ENCODE measurements around the gene GGA2.
"Not testable (repeated sequence)": the region's sequence is repeated elsewhere in the genome, so short reads cannot be mapped to it uniquely, and the experiment has no call there.

The GGA2 gene

DNA sequence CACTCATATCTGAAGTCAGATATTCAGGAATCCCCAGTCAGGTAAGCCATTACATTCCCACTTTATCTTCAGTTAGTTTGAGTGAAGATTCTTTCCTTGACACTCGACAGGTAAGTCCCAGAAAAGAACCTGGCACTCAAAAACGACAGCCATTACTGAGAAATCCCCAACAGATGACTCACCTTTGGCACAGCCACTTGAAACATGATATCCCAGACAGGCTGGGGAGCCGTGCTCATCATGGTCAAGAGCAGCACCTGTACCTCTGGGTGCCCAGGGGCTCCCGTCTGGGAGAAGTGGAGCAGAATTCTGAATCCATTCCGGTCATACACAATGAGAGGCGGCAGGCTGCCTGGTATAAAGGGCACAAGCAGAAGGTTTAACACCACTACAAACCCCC lies 40.5 kb downstream of the GGA2 start:
- ATAC-seq (replicated peaks; ENCODE audit: extremely low read depth, poor library complexity, severe bottlenecking) (no peak), DNase-seq (ENCODE audit: low spot score in 2 of 2) (no peak)
- Mint-ChIP-seq H3K4me3 (no peak overlapping the region), H3K36me3 (ENCODE audit: insufficient read depth) (peaks cover 71% of the 10 kb centered on the region), H3K27ac (ENCODE audit: low read depth) (no peak overlapping the region), H3K27me3 (no peaks in the 10 kb centered on the region), H3K4me1 (peaks cover under 1% of the 10 kb centered on the region), H3K9me3 (no peaks in the 10 kb centered on the region)

DNA sequence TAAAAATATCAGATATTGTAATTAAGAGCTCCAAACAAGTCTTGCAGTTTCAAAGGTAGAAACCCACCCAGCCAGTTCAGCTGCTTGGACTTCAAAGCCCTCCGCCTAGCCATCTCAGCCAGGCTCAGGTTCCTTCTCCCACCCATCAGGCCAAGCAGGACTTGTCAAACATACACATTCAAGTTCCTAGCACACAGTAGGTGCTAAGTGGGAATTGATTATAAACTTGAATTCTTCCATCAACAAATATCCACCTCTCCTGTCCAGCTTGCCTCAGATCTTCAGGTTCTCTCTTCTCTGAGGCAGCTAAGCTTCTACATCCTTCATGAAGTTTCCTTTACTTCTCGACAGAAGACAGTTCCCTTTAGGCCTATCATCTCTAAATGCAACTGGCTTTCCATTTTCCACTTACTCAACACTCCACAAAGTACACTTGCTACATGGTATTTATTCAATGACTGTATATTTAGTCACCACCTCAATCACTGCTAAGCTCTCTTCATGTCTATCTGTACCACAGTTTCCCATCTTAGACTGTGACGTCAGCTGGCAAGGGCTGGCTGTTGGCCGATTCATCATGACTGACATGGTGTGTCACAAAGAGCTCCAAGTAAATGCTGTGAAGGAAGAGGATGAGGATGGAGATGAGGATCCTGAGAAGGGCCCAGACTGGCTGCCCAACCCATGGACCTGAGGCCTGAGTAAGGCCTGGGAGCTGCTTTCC lies 44.0 kb downstream of the GGA2 start:
- peaks cover 63% of the 10 kb centered on the region for H3K36me3 Mint-ChIP-seq (ENCODE audit: insufficient read depth)
- no peak for DNase-seq (ENCODE audit: low spot score in 2 of 2)
- H3K27me3 Mint-ChIP-seq: no peaks in the 10 kb centered on the region
- no peak overlapping the region for H3K27ac Mint-ChIP-seq (ENCODE audit: low read depth)
- H3K4me3 Mint-ChIP-seq: no peak overlapping the region
- ATAC-seq (replicated peaks; ENCODE audit: extremely low read depth, poor library complexity, severe bottlenecking): no peak
- H3K4me1 Mint-ChIP-seq: peaks cover 5% of the 10 kb centered on the region
- H3K9me3 Mint-ChIP-seq: no peaks in the 10 kb centered on the region

DNA sequence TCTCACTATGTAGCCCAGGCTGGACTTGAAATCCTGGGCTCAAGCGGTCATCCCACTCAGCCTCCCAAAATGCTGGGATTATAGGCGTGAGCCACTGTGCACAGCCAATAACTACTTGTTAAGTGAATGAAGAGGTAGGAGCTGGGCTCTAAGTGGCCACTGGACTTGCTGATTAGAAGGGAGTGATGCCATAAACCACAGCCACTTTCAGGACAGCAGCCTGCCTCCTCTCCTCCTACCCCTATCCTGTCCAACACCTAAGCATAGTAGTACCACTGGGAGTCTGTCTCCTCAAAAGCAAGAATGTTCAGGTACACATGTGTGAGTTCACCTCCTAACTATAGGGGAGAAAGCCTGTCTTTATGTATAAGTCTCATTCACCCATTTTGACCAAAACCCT lies 45.1 kb downstream of the GGA2 start:
- H3K36me3 Mint-ChIP-seq (ENCODE audit: insufficient read depth): peaks cover 58% of the 10 kb centered on the region
- ATAC-seq (replicated peaks; ENCODE audit: extremely low read depth, poor library complexity, severe bottlenecking): no peak

DNA sequence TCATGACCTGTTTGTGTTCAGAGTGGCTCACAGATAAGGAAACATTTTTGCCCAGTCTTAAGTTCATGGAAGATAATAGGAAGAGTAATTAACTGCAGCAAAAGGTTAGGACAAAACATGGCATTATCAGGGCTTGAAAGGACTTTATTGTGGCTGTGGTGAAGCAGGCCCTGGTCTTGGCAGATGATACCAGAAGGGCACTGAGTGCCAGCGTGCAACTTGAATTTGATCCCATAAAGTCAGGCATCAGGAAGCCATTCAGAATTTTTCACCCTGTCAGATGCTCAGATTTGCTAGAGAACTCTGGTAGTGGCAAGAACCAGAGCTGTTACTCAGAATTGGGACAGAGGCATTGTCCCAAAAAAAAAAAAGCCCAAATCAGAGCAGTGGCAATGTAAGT lies 46.1 kb downstream of the GGA2 start:
- DNase-seq (ENCODE audit: low spot score in 2 of 2) (no peak), ATAC-seq (replicated peaks; ENCODE audit: extremely low read depth, poor library complexity, severe bottlenecking) (no peak)
- peaks cover 5% of the 10 kb centered on the region for H3K4me1 Mint-ChIP-seq
- no peaks in the 10 kb centered on the region for H3K9me3 Mint-ChIP-seq
- peak overlapping the region; percentile 4 for H3K27ac Mint-ChIP-seq (ENCODE audit: low read depth)
- peaks cover 52% of the 10 kb centered on the region for H3K36me3 Mint-ChIP-seq (ENCODE audit: insufficient read depth)
- H3K4me3 Mint-ChIP-seq: no peak overlapping the region
- H3K27me3 Mint-ChIP-seq: no peaks in the 10 kb centered on the region

More for the DNA sequence above, 45.1 kb downstream of the GGA2 start:
- no peaks in the 10 kb centered on the region for H3K9me3 Mint-ChIP-seq
- H3K27ac Mint-ChIP-seq (ENCODE audit: low read depth): no peak overlapping the region
- peaks cover 5% of the 10 kb centered on the region for H3K4me1 Mint-ChIP-seq
- H3K27me3 Mint-ChIP-seq: no peaks in the 10 kb centered on the region
- DNase-seq (ENCODE audit: low spot score in 2 of 2): no peak
- no peak overlapping the region for H3K4me3 Mint-ChIP-seq

DNA sequence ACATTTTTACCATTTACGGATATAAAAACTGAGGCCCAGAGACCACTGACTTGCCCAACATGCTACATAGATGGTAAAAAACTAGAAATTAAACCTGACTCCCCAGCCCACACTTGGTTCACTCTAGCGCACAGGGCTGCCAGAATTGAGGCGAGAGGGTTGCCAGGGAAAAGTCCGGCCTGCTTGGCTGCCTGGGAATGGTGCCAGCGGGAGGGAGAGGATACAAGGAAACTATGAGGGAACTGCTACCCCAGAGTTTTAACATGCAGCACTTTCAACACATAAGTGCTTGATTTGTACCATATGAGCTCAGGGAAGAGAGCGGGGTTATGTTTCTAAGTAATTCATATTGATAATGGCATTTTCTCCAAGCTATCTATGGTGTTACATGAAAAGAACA lies 47.3 kb downstream of the GGA2 start:
- H3K4me3 Mint-ChIP-seq; ATAC-seq (replicated peaks; ENCODE audit: extremely low read depth, poor library complexity, severe bottlenecking): not testable (repeated sequence)
- H3K36me3 Mint-ChIP-seq (ENCODE audit: insufficient read depth): peaks cover 42% of the 10 kb centered on the region

DNA sequence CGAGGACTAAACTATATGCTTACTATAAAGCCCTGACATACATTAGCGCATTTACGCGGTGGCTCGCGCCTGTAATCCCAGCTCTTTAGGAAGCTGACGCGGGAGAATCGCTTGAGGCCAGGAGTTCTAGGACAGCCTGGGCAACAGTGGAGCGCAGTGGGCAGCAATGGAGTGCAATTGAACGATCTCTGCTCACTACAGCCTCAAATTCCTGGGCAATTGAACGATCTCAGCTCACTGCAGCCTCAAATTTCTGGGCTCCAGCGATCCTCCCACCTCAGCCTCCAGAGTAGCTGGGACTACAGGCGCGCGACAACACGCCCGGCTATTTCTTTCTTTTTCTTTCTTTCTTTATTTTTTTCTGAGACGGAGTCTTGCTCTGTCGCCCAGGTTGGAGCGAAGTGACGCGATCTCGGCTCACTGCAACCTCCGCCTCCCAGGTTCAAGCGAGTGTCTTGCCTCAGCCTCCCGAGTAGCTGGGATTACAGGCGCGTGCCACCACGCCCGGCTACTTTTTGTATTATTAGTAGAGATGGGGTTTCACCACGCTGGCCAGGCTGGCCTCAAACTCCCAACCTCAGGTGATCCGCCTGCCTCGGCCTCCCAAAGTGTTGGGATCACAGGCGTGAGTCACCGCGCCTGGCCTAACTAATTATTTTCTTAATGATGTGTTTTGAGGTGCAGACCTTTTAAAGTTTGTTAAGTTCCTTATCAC lies 56.8 kb downstream of the GGA2 start:
- peak overlapping the region; percentile 92 for H3K27ac Mint-ChIP-seq (ENCODE audit: low read depth)
- peak overlapping the region; percentile 88 for H3K4me3 Mint-ChIP-seq
- DNase-seq (ENCODE audit: low spot score in 2 of 2) (no peak), ATAC-seq (replicated peaks; ENCODE audit: extremely low read depth, poor library complexity, severe bottlenecking) (no peak)
- peaks cover 15% of the 10 kb centered on the region for H3K36me3 Mint-ChIP-seq (ENCODE audit: insufficient read depth)
- peaks cover 34% of the 10 kb centered on the region for H3K4me1 Mint-ChIP-seq
- no peaks in the 10 kb centered on the region for H3K9me3 Mint-ChIP-seq
- H3K27me3 Mint-ChIP-seq: no peaks in the 10 kb centered on the region

More for the DNA sequence above, 47.3 kb downstream of the GGA2 start:
- not testable (repeated sequence) for H3K4me1 Mint-ChIP-seq; H3K9me3 Mint-ChIP-seq; H3K27me3 Mint-ChIP-seq; DNase-seq (ENCODE audit: low spot score in 2 of 2); H3K27ac Mint-ChIP-seq (ENCODE audit: low read depth)

DNA sequence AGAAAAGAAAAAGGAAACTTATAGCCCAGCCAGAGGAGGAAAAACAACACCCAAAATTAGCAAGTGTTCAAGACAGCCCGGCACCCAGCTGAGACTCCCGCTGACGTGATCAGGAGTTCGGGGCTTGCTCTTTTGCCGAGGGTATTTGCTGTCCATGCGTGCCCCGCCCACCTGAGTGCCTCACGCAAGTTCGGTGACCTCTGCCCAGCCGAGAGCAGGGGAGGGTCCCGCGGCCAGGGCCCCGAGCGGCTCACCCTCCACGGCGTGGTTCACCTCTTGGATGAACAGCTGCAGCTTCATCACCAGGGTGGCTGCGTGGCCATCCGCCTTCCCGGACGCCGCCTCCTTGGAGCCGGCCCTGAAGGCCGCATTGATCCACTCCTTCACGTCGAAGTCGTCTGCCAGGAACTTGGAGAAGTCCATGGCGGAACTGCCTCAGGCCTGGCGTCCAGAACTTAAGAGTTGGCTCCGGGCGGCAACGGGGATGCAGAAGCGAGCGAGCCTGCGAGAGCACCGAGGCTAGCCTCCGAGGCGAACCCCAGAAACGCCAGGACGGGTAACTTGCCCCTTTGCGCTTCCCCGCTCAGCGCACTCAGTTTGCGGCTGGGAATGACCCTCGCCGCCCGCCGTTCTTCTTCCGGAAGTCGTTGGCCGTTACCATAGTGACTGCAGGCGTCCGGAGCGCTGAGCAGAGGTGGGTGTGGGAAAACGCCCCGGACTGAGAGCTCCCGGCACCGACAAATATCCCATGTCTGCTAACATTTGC lies 57.5 kb downstream of the GGA2 start, which contains the start of gene COG7:
TSS of gene COG7 (minus strand) at position 618 of the 766 bp plus-strand sequence. CDS start at position 423, 195 bp downstream.
- no peaks in the 10 kb centered on the region for H3K9me3 Mint-ChIP-seq
- peak within 1 kb of the TSS; percentile 88 for H3K4me3 Mint-ChIP-seq
- peak; percentile 89 for ATAC-seq (replicated peaks; ENCODE audit: extremely low read depth, poor library complexity, severe bottlenecking)
- peak within 1 kb of the TSS; percentile 92 for H3K27ac Mint-ChIP-seq (ENCODE audit: low read depth)
- peaks cover 15% of the 10 kb centered on the region for H3K36me3 Mint-ChIP-seq (ENCODE audit: insufficient read depth)
- no peaks in the 10 kb centered on the region for H3K27me3 Mint-ChIP-seq
- peaks cover 40% of the 10 kb centered on the region for H3K4me1 Mint-ChIP-seq
- peak; percentile 69 to 76 for DNase-seq (ENCODE audit: low spot score in 2 of 2)

DNA sequence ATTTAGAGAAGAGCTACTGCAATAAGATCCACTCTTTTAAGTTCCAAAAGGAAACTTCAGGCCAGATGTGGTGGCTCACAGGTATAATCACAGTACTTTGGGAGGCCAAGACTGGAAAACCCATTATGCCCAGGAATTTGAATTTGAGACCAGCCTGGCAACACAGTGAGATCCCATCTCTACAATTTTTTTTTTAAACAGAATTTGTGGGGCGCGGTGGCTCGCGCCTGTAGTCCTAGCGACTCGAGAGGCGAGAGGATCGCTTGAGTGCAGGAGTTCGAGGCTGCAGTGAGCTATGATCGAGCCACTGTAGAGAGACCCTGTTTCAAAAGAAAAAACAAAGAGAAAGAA lies 58.1 kb downstream of the GGA2 start:
- Mint-ChIP-seq H3K4me3 (peak overlapping the region; percentile 88), H3K27me3 (no peaks in the 10 kb centered on the region), H3K36me3 (ENCODE audit: insufficient read depth) (peaks cover 15% of the 10 kb centered on the region), H3K4me1 (peaks cover 40% of the 10 kb centered on the region), H3K27ac (ENCODE audit: low read depth) (peak overlapping the region; percentile 92), H3K9me3 (no peaks in the 10 kb centered on the region)
- DNase-seq (ENCODE audit: low spot score in 2 of 2) (no peak), ATAC-seq (replicated peaks; ENCODE audit: extremely low read depth, poor library complexity, severe bottlenecking) (no peak)

DNA sequence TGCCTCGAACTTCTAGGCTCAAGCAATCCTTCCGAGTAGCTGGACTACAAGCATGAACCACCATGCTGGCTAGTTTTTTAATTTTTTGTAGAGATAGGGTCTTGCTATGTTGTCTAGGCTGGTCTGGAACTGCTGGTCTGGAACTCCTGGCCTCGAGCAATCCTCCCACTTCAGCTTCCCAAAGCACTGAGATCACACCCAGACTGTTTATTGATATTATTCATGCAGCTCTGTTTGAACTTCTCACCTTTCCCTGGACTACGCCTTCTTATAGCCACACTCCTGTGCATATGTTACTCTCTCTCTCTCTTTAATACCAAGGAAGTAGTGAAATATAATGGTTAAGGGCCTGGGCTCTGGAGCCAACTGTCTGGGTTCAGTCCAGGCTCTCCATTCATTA lies 61.9 kb downstream of the GGA2 start:
- H3K4me1 Mint-ChIP-seq: peaks cover 45% of the 10 kb centered on the region
- no peak overlapping the region for H3K4me3 Mint-ChIP-seq
- H3K36me3 Mint-ChIP-seq (ENCODE audit: insufficient read depth): peaks cover 39% of the 10 kb centered on the region
- no peak for DNase-seq (ENCODE audit: low spot score in 2 of 2)
- no peaks in the 10 kb centered on the region for H3K27me3 Mint-ChIP-seq
- no peak for ATAC-seq (replicated peaks; ENCODE audit: extremely low read depth, poor library complexity, severe bottlenecking)
- H3K27ac Mint-ChIP-seq (ENCODE audit: low read depth): no peak overlapping the region
- no peaks in the 10 kb centered on the region for H3K9me3 Mint-ChIP-seq

DNA sequence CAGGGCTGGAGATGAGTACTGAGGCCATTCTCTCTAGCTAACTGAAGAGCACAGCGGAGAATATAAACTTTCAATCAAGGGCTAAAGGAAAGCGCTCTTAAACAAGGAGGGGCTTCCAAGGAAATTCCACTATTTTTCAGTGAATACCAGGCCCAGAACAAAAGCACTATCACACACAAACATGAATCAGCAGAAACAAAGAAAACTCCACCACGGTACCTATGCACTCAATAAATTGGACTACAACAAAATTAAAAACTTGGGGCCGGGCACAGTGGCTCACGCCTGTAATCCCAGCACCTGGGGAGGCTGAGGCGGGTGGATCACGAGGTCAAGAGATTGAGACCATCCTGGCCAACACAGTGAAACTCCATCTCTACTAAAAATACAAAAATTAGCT lies 72.8 kb downstream of the GGA2 start:
- not testable (repeated sequence) for H3K27ac Mint-ChIP-seq (ENCODE audit: low read depth); DNase-seq (ENCODE audit: low spot score in 2 of 2); ATAC-seq (replicated peaks; ENCODE audit: extremely low read depth, poor library complexity, severe bottlenecking); H3K9me3 Mint-ChIP-seq; H3K4me1 Mint-ChIP-seq; H3K4me3 Mint-ChIP-seq; H3K27me3 Mint-ChIP-seq
- H3K36me3 Mint-ChIP-seq (ENCODE audit: insufficient read depth): peaks cover 42% of the 10 kb centered on the region

DNA sequence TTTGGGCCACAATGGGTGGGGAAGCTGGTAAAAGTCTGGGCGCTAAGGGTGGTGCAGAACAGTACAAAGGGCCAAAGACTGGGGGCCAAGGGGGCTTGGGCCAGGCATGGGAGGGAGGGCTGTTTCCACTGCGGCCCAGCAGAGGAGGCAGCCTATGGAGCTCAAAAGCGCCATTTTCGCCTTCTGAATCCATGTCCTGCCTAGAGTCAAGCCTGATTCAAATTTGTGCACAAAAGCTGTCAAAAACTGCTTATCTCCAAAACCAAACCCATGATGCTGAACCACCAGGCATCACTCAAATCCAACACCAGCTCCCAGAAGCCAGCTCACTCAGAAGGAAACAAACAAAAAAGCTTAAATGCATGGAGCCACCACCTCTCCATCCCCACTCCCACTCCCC lies 73.3 kb downstream of the GGA2 start:
- no peaks in the 10 kb centered on the region for H3K4me1 Mint-ChIP-seq
- H3K27ac Mint-ChIP-seq (ENCODE audit: low read depth): no peak overlapping the region
- H3K36me3 Mint-ChIP-seq (ENCODE audit: insufficient read depth): peaks cover 39% of the 10 kb centered on the region
- no peak for DNase-seq (ENCODE audit: low spot score in 2 of 2)
- ATAC-seq (replicated peaks; ENCODE audit: extremely low read depth, poor library complexity, severe bottlenecking): no peak
- H3K27me3 Mint-ChIP-seq: no peaks in the 10 kb centered on the region
- no peak overlapping the region for H3K4me3 Mint-ChIP-seq
- no peaks in the 10 kb centered on the region for H3K9me3 Mint-ChIP-seq

DNA sequence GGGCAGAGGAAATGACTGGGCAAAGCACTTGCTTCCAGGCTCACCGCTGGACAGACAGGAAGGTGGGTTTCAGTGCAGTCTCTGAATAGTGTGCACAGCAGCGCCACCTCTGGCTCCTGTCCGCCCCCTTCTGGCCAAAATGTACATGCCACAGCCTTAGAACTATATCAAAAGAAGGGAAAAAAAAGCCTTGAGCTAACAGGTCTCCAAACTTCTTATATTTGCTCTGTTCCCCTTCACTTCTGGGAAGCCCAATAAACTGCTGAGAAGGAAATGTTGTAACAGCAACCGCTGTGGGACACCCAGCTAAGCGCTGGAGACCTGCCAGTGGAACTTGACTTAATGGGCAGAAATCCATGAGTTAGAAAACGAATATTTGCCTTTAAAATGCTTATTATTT lies 74.8 kb downstream of the GGA2 start:
- Mint-ChIP-seq H3K4me1 (no peaks in the 10 kb centered on the region), H3K27me3 (no peaks in the 10 kb centered on the region), H3K36me3 (ENCODE audit: insufficient read depth) (peaks cover 40% of the 10 kb centered on the region), H3K27ac (ENCODE audit: low read depth) (no peak overlapping the region), H3K4me3 (no peak overlapping the region), H3K9me3 (no peaks in the 10 kb centered on the region)
- ATAC-seq (replicated peaks; ENCODE audit: extremely low read depth, poor library complexity, severe bottlenecking) (no peak), DNase-seq (ENCODE audit: low spot score in 2 of 2) (peak; percentile 37 to 41)

All from central memory CD8-positive, alpha-beta T cell (primary cell).